ENCODE data around the gene NID1.
"Not testable (repeated sequence)": the region's sequence is repeated elsewhere in the genome, so short reads cannot be mapped to it uniquely, and the experiment has no call there.

NID1 gene

GRCh38 chr1:235931171-235931738, 133.6 kb downstream of the NID1 start:
- no peak for TF ChIP-seq POU2F2 (IDR thresholded peaks at IDR 0.05; ENCODE audit: low read depth, low read length)
- no peak for TF ChIP-seq TAF1 (IDR thresholded peaks at IDR 0.05; ENCODE audit: low read depth, low read length)
- TF ChIP-seq POLR2AphosphoS5 (IDR thresholded peaks at IDR 0.05; ENCODE audit: low read depth, low read length): no peak
- TF ChIP-seq POLR2A (IDR thresholded peaks at IDR 0.05; ENCODE audit: low read depth, low read length): no peak
- TF ChIP-seq SPI1 (IDR thresholded peaks at IDR 0.05; ENCODE audit: low read depth, low read length): no peak
- no peak for TF ChIP-seq PAX5 (IDR thresholded peaks at IDR 0.05; ENCODE audit: insufficient read depth, low read length, severe bottlenecking)
- peak; percentile 77 for FAIRE-seq

GRCh38 chr1:235930543-235930942, 134.3 kb downstream of the NID1 start:
- TF ChIP-seq POLR2A (IDR thresholded peaks at IDR 0.05; ENCODE audit: low read depth, low read length) (no peak), POLR2AphosphoS5 (IDR thresholded peaks at IDR 0.05; ENCODE audit: low read depth, low read length) (no peak), TAF1 (IDR thresholded peaks at IDR 0.05; ENCODE audit: low read depth, low read length) (no peak), PAX5 (IDR thresholded peaks at IDR 0.05; ENCODE audit: insufficient read depth, low read length, severe bottlenecking) (no peak), SPI1 (IDR thresholded peaks at IDR 0.05; ENCODE audit: low read depth, low read length) (no peak), POU2F2 (IDR thresholded peaks at IDR 0.05; ENCODE audit: low read depth, low read length) (no peak)
- no peak for DNase-seq (ENCODE audit: insufficient read length, low spot score)
- FAIRE-seq: no peak

More at GRCh38 chr1:235931171-235931738, 133.6 kb downstream of the NID1 start:
- DNase-seq (ENCODE audit: insufficient read length, low spot score): no peak

GRCh38 chr1:235929216-235929615, 135.7 kb downstream of the NID1 start:
- DNase-seq (ENCODE audit: insufficient read length, low spot score): no peak

GRCh38 chr1:235928197-235928596, 136.7 kb downstream of the NID1 start:
- TF ChIP-seq SPI1 (IDR thresholded peaks at IDR 0.05; ENCODE audit: low read depth, low read length) (peak; percentile 20; the same call in 1 of the 2 replicates), PAX5 (IDR thresholded peaks at IDR 0.05; ENCODE audit: insufficient read depth, low read length, severe bottlenecking) (no peak), TAF1 (IDR thresholded peaks at IDR 0.05; ENCODE audit: low read depth, low read length) (no peak)
- DNase-seq (ENCODE audit: insufficient read length, low spot score) (no peak), FAIRE-seq (no peak)

More at GRCh38 chr1:235929216-235929615, 135.7 kb downstream of the NID1 start:
- no peak for FAIRE-seq
- TF ChIP-seq POLR2AphosphoS5 (IDR thresholded peaks at IDR 0.05; ENCODE audit: low read depth, low read length) (no peak), SPI1 (IDR thresholded peaks at IDR 0.05; ENCODE audit: low read depth, low read length) (no peak), POLR2A (IDR thresholded peaks at IDR 0.05; ENCODE audit: low read depth, low read length) (no peak), POU2F2 (IDR thresholded peaks at IDR 0.05; ENCODE audit: low read depth, low read length) (no peak), TAF1 (IDR thresholded peaks at IDR 0.05; ENCODE audit: low read depth, low read length) (no peak), PAX5 (IDR thresholded peaks at IDR 0.05; ENCODE audit: insufficient read depth, low read length, severe bottlenecking) (no peak)

GRCh38 chr1:235927551-235927950, 137.3 kb downstream of the NID1 start:
- not testable (repeated sequence) for FAIRE-seq; DNase-seq (ENCODE audit: insufficient read length, low spot score)
